ENCODE measurements around the gene RAB21. TPM values are rescaled to one million over a fixed set of nuclear protein-coding genes. Genes with fewer than 3 reads are reported as not detected.

The RAB21 gene
- total RNA-seq, 4 donors from 2014 or later, result 16.0 to 42.6 (median 30.8) TPM

DNA sequence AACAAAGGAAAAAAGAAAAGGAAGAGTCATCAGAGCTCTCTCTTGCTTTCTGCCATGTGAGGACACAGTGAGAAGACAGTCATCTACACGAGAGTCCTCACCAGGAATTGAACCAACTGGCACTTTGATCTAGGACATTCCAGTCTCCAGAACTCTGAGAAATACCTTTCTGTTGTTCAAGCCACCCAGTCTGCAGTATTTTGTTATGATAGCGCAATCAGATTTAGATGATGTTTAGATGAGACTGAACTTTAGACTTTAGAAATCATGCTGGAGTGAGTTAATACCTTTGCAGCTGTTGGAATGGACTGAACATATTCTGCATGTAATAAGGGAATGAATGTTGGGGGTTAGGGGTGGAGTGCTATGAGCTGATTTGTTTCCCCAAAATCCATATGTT lies 28.1 kb upstream of the RAB21 start:
- no peaks in the 10 kb centered on the region for H3K9me3 ChIP-seq
- WGBS, 2 donors, result 86 to 88% methylated on average over 2 of the region's 2 CpGs
- no peaks in the 10 kb centered on the region for H3K36me3 ChIP-seq
- DNase-seq, result no peak
- intact Hi-C loops (cut with DNase I), result no loop called here
- peaks cover 0 to 7% (median 0%) of the 10 kb centered on the region in 3 donors for H3K4me1 ChIP-seq
- TF ChIP-seq POLR2A (IDR thresholded peaks at IDR 0.05), result no peak
- TF ChIP-seq, protein P1, sequence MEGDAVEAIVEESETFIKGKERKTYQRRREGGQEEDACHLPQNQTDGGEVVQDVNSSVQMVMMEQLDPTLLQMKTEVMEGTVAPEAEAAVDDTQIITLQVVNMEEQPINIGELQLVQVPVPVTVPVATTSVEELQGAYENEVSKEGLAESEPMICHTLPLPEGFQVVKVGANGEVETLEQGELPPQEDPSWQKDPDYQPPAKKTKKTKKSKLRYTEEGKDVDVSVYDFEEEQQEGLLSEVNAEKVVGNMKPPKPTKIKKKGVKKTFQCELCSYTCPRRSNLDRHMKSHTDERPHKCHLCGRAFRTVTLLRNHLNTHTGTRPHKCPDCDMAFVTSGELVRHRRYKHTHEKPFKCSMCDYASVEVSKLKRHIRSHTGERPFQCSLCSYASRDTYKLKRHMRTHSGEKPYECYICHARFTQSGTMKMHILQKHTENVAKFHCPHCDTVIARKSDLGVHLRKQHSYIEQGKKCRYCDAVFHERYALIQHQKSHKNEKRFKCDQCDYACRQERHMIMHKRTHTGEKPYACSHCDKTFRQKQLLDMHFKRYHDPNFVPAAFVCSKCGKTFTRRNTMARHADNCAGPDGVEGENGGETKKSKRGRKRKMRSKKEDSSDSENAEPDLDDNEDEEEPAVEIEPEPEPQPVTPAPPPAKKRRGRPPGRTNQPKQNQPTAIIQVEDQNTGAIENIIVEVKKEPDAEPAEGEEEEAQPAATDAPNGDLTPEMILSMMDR (IDR thresholded peaks at IDR 0.05), result no peak
- no peak overlapping the region for H3K4me3 ChIP-seq
- no peak overlapping the region for H3K27ac ChIP-seq
- no peaks in the 10 kb centered on the region for H3K27me3 ChIP-seq

GRCh38 chr12:71727958-71728357 lies 26.7 kb upstream of the RAB21 start:
- Histone ChIP-seq H3K27me3 (no peaks in the 10 kb centered on the region), H3K4me1 (no peaks in the 10 kb centered on the region), H3K9me3 (no peaks in the 10 kb centered on the region), H3K36me3 (no peaks in the 10 kb centered on the region), H3K4me3 (no peak overlapping the region), H3K27ac (no peak overlapping the region)
- no peak for DNase-seq
- 63 to 84% methylated on average over 5 of the region's 5 CpGs for WGBS, 2 donors
- intact Hi-C loops (cut with DNase I), result no loop called here
- TF ChIP-seq, protein P1 (IDR thresholded peaks at IDR 0.05), result no peak
- TF ChIP-seq POLR2A (IDR thresholded peaks at IDR 0.05), result no peak

GRCh38 chr12:71730936-71731335 lies 23.7 kb upstream of the RAB21 start:
- no peaks in the 10 kb centered on the region for H3K36me3 ChIP-seq
- no peaks in the 10 kb centered on the region for H3K27me3 ChIP-seq
- intact Hi-C loops (cut with DNase I), result no loop called here
- no peaks in the 10 kb centered on the region for H3K9me3 ChIP-seq
- H3K4me3 ChIP-seq, result no peak overlapping the region
- no peak for TF ChIP-seq POLR2A (IDR thresholded peaks at IDR 0.05)
- TF ChIP-seq, protein P1 (IDR thresholded peaks at IDR 0.05), result no peak
- H3K27ac ChIP-seq, result no peak overlapping the region
- H3K4me1 ChIP-seq, result no peaks in the 10 kb centered on the region
- no peak for DNase-seq
- WGBS, 2 donors, result 67 to 77% methylated on average over 7 of the region's 7 CpGs

GRCh38 chr12:71731439-71732356 lies 23.0 kb upstream of the RAB21 start:
- Histone ChIP-seq H3K9me3 (no peaks in the 10 kb centered on the region), H3K4me3 (no peak overlapping the region), H3K36me3 (no peaks in the 10 kb centered on the region), H3K27me3 (no peaks in the 10 kb centered on the region), H3K4me1 (no peaks in the 10 kb centered on the region), H3K27ac (no peak overlapping the region)
- intact Hi-C loops (cut with DNase I), result no loop called here
- TF ChIP-seq POLR2A (IDR thresholded peaks at IDR 0.05), result no peak
- TF ChIP-seq, protein P1 (IDR thresholded peaks at IDR 0.05), result no peak
- WGBS, 2 donors, result 84 to 86% methylated on average over 15 to 20 of the region's 21 CpGs
- DNase-seq, result no peak

GRCh38 chr12:71732357-71732712 lies 22.3 kb upstream of the RAB21 start:
- no peak for TF ChIP-seq POLR2A (IDR thresholded peaks at IDR 0.05)
- TF ChIP-seq, protein P1 (IDR thresholded peaks at IDR 0.05), result no peak
- intact Hi-C loops (cut with DNase I), result no loop called here
- Histone ChIP-seq H3K27ac (no peak overlapping the region), H3K36me3 (no peaks in the 10 kb centered on the region), H3K4me1 (no peaks in the 10 kb centered on the region), H3K27me3 (no peaks in the 10 kb centered on the region), H3K4me3 (no peak overlapping the region), H3K9me3 (no peaks in the 10 kb centered on the region)
- 55 to 76% methylated on average over 2 to 3 of the region's 3 CpGs for WGBS, 2 donors
- no peak for DNase-seq

Data from esophagus squamous epithelium (tissue), 5 donors.